Activated CD4-positive, alpha-beta memory T cell treated with anti-CD3 and anti-CD28 coated beads for 36 hours (primary cell): ENCODE measurements around the gene AKAP11. TPM values are rescaled to one million over a fixed set of nuclear protein-coding genes. Genes with fewer than 3 reads are reported as not detected.

Experiments
- CTCF ChIA-PET: fragments of 350-600 bp; sonication (Branson Sonifier 250); formaldehyde crosslinking; loops from one replicate; lab custom pipeline; 2021; ENCODE audit warnings: antibody characterized with exemption, inconsistent platforms; lab: Charles Lee
- POLR2A ChIA-PET: fragments of 350-600 bp; sonication (Branson Sonifier 250); formaldehyde crosslinking; loops from one replicate; lab custom pipeline; 2021; ENCODE audit warnings: antibody characterized with exemption; lab: Charles Lee
- DNase-seq: peaks from one replicate; pipeline ENCODE4 v3.0.0-alpha.2; 2020
- H3K27ac Mint-ChIP-seq: one replicate; pipeline ENCODE4 v1.8.0; 2021; ENCODE audit warnings: mixed read lengths
- H3K27me3 Mint-ChIP-seq: one replicate; pipeline ENCODE4 v1.8.0; 2021; ENCODE audit warnings: mixed read lengths
- H3K36me3 Mint-ChIP-seq: one replicate; pipeline ENCODE4 v1.8.0; 2021; ENCODE audit warnings: mixed read lengths
- H3K4me1 Mint-ChIP-seq: one replicate; pipeline ENCODE4 v1.8.0; 2021; ENCODE audit warnings: low read depth, mixed read lengths
- H3K4me3 Mint-ChIP-seq: one replicate; pipeline ENCODE4 v1.8.0; 2021; ENCODE audit warnings: mild to moderate bottlenecking, mixed read lengths
- H3K9me3 Mint-ChIP-seq: one replicate; pipeline ENCODE4 v1.8.0; 2021; ENCODE audit warnings: mixed read lengths
- intact Hi-C: fragments of 100-400 bp; cut with micrococcal nuclease; formaldehyde crosslinking; loops from one replicate; pipeline ENCODE4 v1.15.1; 2023
- total RNA-seq, 2 experiments: library from RNA; stranded (reverse); gene quantifications; one replicate each; pipeline ENCODE4 v1.2.3, GENCODE V29; 2021

AKAP11 gene
- total RNA-seq, 2 experiments from 2014 or later: 36.6 to 37.8 TPM

DNA sequence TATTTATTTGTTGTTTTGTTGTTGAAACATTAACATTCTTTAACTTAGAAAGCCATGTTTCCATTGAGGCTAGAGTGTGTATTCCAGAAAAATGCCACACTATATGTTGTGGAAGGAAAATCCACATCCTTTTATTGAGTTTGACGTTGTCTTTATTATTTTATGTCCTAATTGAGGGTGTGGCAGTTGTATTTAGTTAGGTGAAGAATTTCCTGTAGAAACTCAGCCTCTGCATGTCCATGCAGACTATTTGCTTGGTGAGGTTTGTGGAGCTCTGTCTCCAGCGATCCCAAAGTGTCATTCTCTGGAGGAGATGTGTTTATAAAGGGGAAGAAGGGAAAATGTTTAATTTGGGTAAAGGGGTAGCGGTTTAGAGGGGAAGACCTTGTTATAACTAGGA lies 46.6 kb downstream of the AKAP11 start:
- peaks cover 18% of the 10 kb centered on the region for H3K4me1 Mint-ChIP-seq
- CTCF ChIA-PET: interaction anchor here (1.3 to 1.4 kb wide), 2 partner anchors 9 to 16 kb away, joined by 4 to 5 read pairs; no protein-coding TSS in a partner anchor
- DNase-seq: no peak
- H3K4me3 Mint-ChIP-seq: no peak overlapping the region
- no peaks in the 10 kb centered on the region for H3K9me3 Mint-ChIP-seq
- intact Hi-C loops: no loop called here
- H3K27me3 Mint-ChIP-seq: no peaks in the 10 kb centered on the region
- no peak overlapping the region for H3K27ac Mint-ChIP-seq
- peaks cover 20% of the 10 kb centered on the region for H3K36me3 Mint-ChIP-seq
- POLR2A ChIA-PET: no interaction called here

- CTCF ChIA-PET: no interaction called here
Observed at GRCh38 chr13:42320375-42320787, 48.4 kb downstream of the AKAP11 start.

DNA sequence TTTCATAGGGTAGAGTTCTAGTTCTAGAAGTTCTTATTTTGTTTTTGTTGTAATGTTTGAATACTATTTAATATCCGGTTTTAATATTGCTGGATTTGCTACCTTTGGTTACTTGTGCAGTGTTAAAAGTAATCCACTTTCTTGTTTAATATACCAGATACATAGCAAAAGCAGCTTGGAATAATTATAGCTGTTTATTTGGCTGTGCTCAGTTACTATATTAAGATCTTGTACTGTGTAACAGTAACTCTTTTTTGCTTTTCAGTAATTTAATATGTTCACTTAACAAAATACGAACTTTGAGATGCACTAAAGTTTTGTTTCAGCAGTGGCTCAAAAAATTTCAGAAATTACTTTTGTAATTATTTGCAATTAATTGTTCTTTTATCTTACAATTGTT lies 50.9 kb downstream of the AKAP11 start:
- no peak for DNase-seq
- H3K27ac Mint-ChIP-seq: no peak overlapping the region
- H3K27me3 Mint-ChIP-seq: no peaks in the 10 kb centered on the region
- H3K4me3 Mint-ChIP-seq: no peak overlapping the region
- ChIA-PET POLR2A (no interaction called here), CTCF (no interaction called here)
- H3K4me1 Mint-ChIP-seq: peaks cover 20% of the 10 kb centered on the region
- no peaks in the 10 kb centered on the region for H3K9me3 Mint-ChIP-seq
- intact Hi-C loops: no loop called here
- H3K36me3 Mint-ChIP-seq: peaks cover 13% of the 10 kb centered on the region

More at GRCh38 chr13:42320375-42320787, 48.4 kb downstream of the AKAP11 start:
- peaks cover 18% of the 10 kb centered on the region for H3K4me1 Mint-ChIP-seq
- no peaks in the 10 kb centered on the region for H3K27me3 Mint-ChIP-seq
- H3K27ac Mint-ChIP-seq: peak overlapping the region; percentile 34
- H3K9me3 Mint-ChIP-seq: no peaks in the 10 kb centered on the region
- peaks cover 17% of the 10 kb centered on the region for H3K36me3 Mint-ChIP-seq
- no peak for DNase-seq
- intact Hi-C loops: no loop called here
- H3K4me3 Mint-ChIP-seq: no peak overlapping the region
- POLR2A ChIA-PET: no interaction called here

DNA sequence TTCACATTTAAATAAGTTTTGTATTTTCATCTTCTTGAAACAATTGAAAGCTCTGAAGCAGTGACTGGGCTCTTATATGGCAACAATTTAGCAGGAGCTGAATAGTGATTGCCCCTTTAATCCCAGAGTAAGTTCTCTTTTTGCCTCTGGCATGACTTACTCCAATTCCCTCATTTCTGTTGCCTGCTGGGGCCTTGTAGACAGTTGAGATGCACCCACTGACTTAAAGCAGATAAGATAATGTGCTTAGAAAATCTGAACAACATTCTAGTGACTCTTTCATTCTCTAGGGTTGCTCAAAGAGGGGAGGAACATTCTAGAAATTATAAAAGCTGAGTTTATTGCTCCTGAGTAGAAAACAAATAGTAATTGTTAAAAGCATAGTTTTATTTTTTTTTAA lies 52.8 kb downstream of the AKAP11 start:
- POLR2A ChIA-PET: no interaction called here
- H3K36me3 Mint-ChIP-seq: peaks cover 6% of the 10 kb centered on the region

DNA sequence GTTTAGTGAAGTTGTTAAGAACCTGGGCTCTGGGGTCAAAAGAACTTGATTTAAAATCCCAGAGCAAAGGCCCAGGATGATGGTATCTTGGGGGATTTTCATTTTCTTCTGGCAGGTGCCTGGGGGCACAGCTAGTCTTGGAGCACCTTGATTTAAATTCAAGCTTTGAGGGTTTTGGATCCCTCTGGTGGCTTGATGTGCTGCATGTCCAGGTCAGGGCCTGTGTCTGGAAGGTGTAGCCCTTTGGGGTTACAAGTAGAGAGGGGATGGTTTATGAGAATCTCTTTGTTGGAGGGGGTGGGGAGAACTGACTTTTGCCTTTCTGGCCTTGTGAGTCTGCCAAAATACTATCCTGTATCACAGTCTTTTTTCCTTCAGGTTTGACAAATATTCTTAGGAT lies 55.8 kb downstream of the AKAP11 start:
- no peaks in the 10 kb centered on the region for H3K27me3 Mint-ChIP-seq
- intact Hi-C loops: loop anchor here (2.0 to 5.0 kb wide), 2 partner anchors 50 to 65 kb away; no protein-coding TSS in a partner anchor
- H3K36me3 Mint-ChIP-seq: no peaks in the 10 kb centered on the region
- H3K9me3 Mint-ChIP-seq: no peaks in the 10 kb centered on the region
- H3K4me3 Mint-ChIP-seq: no peak overlapping the region
- POLR2A ChIA-PET: no interaction called here
- peaks cover 22% of the 10 kb centered on the region for H3K4me1 Mint-ChIP-seq
- DNase-seq: no peak
- CTCF ChIA-PET: interaction anchor here (0.7 to 1.7 kb wide), 3 partner anchors 10 to 60 kb away, joined by 3 to 4 read pairs (median 3); no protein-coding TSS in a partner anchor
- no peak overlapping the region for H3K27ac Mint-ChIP-seq

More for the DNA sequence above, 52.8 kb downstream of the AKAP11 start:
- DNase-seq: no peak
- H3K27ac Mint-ChIP-seq: no peak overlapping the region
- intact Hi-C loops: loop anchor here (5.0 kb wide), 1 partner anchor 47 kb away; no protein-coding TSS in a partner anchor
- H3K4me3 Mint-ChIP-seq: no peak overlapping the region
- H3K4me1 Mint-ChIP-seq: peaks cover 23% of the 10 kb centered on the region
- CTCF ChIA-PET: no interaction called here
- no peaks in the 10 kb centered on the region for H3K9me3 Mint-ChIP-seq
- H3K27me3 Mint-ChIP-seq: no peaks in the 10 kb centered on the region

DNA sequence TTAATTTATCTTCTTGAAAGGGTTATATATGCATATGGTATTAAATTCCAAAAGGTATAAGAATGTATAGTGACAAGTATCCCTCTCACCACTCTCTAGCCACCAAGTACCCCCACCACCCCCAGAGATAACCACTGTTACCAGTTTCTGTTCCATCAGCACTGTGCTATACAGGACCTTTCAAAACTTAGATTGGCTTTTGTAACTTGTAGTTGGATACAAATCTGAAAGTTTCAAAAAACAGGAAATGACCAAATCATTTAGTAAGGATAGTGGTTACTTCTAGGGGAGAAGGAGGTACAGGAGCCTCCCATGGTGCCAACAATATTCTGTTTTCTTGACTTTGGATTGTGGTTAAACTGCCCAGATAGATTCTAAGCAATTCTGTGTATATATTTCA lies 56.7 kb downstream of the AKAP11 start:
- no peak for DNase-seq
- intact Hi-C loops: loop anchor here (1.0 to 5.0 kb wide), 3 partner anchors 49 to 64 kb away; no protein-coding TSS in a partner anchor
- no peaks in the 10 kb centered on the region for H3K36me3 Mint-ChIP-seq
- no peaks in the 10 kb centered on the region for H3K9me3 Mint-ChIP-seq
- peak overlapping the region; percentile 60 for H3K27ac Mint-ChIP-seq
- no peak overlapping the region for H3K4me3 Mint-ChIP-seq
- CTCF ChIA-PET: interaction anchor here (0.7 to 1.7 kb wide), 2 partner anchors 11 to 19 kb away, joined by 3 to 4 read pairs; no protein-coding TSS in a partner anchor
- no peaks in the 10 kb centered on the region for H3K27me3 Mint-ChIP-seq
- peaks cover 22% of the 10 kb centered on the region for H3K4me1 Mint-ChIP-seq
- POLR2A ChIA-PET: no interaction called here

GRCh38 chr13:42329239-42329638 lies 57.3 kb downstream of the AKAP11 start:
- H3K27me3 Mint-ChIP-seq: no peaks in the 10 kb centered on the region
- H3K4me1 Mint-ChIP-seq: peaks cover 26% of the 10 kb centered on the region
- intact Hi-C loops: loop anchor here (1.0 to 5.0 kb wide), 3 partner anchors 48 to 64 kb away; no protein-coding TSS in a partner anchor
- no peaks in the 10 kb centered on the region for H3K9me3 Mint-ChIP-seq
- DNase-seq: no peak
- peak overlapping the region; percentile 64 for H3K27ac Mint-ChIP-seq
- POLR2A ChIA-PET: no interaction called here
- CTCF ChIA-PET: interaction anchor here (0.8 to 1.3 kb wide), 2 partner anchors 25 to 266 kb away, joined by 3 read pairs; no protein-coding TSS in a partner anchor
- H3K4me3 Mint-ChIP-seq: no peak overlapping the region
- no peaks in the 10 kb centered on the region for H3K36me3 Mint-ChIP-seq

GRCh38 chr13:42331009-42331408 lies 59.1 kb downstream of the AKAP11 start:
- H3K27me3 Mint-ChIP-seq: no peaks in the 10 kb centered on the region
- no peak for DNase-seq
- no peak overlapping the region for H3K4me3 Mint-ChIP-seq
- intact Hi-C loops: loop anchor here (5.0 kb wide), 2 partner anchors 246 to 266 kb away; no protein-coding TSS in a partner anchor
- peaks cover 33% of the 10 kb centered on the region for H3K4me1 Mint-ChIP-seq
- H3K36me3 Mint-ChIP-seq: no peaks in the 10 kb centered on the region
- CTCF ChIA-PET: no interaction called here
- no peaks in the 10 kb centered on the region for H3K9me3 Mint-ChIP-seq
- POLR2A ChIA-PET: interaction anchor here (0.6 kb wide), 1 partner anchor 57 kb away, joined by 4 read pairs; no protein-coding TSS in a partner anchor
- H3K27ac Mint-ChIP-seq: no peak overlapping the region

DNA sequence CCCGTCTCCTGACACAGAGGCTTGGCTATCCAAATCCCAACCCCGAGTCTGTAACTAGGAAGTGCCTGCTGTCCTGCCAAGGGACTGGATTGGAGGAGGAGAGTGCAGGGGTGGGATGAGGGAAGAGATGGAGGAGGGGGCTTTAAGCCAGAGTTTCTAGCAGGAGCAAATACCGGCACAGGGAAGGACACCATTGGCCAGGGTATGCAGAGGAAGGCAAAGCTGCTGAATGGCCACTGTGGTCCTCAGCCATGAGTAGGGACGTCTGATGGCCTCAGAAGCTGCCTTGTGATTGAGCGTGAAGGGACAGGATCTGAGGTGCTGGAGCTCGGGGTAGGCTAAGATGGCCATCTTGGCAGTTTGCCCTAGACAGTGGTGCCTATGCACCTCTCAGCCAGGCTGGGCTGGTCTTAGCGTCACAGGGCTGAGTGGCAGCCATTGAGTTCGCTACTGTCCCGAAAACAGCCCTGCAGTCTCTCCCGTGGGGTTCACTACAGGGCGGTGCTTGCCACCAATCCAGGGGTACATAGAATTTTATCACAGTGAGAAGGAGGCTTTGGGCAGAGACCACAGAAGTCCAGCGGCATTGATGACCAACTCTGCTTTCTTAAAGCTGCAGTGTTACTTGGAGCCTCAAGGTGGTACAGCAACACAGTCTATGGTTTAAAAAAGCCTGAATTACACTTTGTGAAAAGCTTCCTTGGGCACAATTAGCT lies 61.8 kb downstream of the AKAP11 start:
- H3K9me3 Mint-ChIP-seq: no peaks in the 10 kb centered on the region
- no peaks in the 10 kb centered on the region for H3K27me3 Mint-ChIP-seq
- intact Hi-C loops: loop anchor here (1.0 to 5.0 kb wide), 6 partner anchors 43 to 264 kb away; no protein-coding TSS in a partner anchor
- ChIA-PET POLR2A (interaction anchor here (1.0 to 1.5 kb wide), 2 partner anchors 62 to 68 kb away, joined by 4 read pairs; no protein-coding TSS in a partner anchor), CTCF (interaction anchor here (0.5 to 1.5 kb wide), 26 partner anchors 13 to 620 kb away, joined by 3 to 20 read pairs (median 4); no protein-coding TSS in a partner anchor)
- peak overlapping the region; percentile 64 for H3K27ac Mint-ChIP-seq
- no peaks in the 10 kb centered on the region for H3K36me3 Mint-ChIP-seq
- DNase-seq: no peak
- peaks cover 32% of the 10 kb centered on the region for H3K4me1 Mint-ChIP-seq
- no peak overlapping the region for H3K4me3 Mint-ChIP-seq

GRCh38 chr13:42334329-42334706 lies 62.4 kb downstream of the AKAP11 start:
- peaks cover 27% of the 10 kb centered on the region for H3K4me1 Mint-ChIP-seq
- CTCF ChIA-PET: interaction anchor here (0.5 to 1.5 kb wide), 26 partner anchors 12 to 620 kb away, joined by 3 to 20 read pairs (median 4); no protein-coding TSS in a partner anchor
- POLR2A ChIA-PET: interaction anchor here (1.0 to 1.5 kb wide), 2 partner anchors 61 to 68 kb away, joined by 4 read pairs; no protein-coding TSS in a partner anchor
- no peaks in the 10 kb centered on the region for H3K9me3 Mint-ChIP-seq
- no peaks in the 10 kb centered on the region for H3K27me3 Mint-ChIP-seq
- H3K27ac Mint-ChIP-seq: peak overlapping the region; percentile 64
- H3K4me3 Mint-ChIP-seq: no peak overlapping the region
- H3K36me3 Mint-ChIP-seq: no peaks in the 10 kb centered on the region
- intact Hi-C loops: loop anchor here (1.0 to 5.0 kb wide), 6 partner anchors 42 to 263 kb away; no protein-coding TSS in a partner anchor
- DNase-seq: no peak

DNA sequence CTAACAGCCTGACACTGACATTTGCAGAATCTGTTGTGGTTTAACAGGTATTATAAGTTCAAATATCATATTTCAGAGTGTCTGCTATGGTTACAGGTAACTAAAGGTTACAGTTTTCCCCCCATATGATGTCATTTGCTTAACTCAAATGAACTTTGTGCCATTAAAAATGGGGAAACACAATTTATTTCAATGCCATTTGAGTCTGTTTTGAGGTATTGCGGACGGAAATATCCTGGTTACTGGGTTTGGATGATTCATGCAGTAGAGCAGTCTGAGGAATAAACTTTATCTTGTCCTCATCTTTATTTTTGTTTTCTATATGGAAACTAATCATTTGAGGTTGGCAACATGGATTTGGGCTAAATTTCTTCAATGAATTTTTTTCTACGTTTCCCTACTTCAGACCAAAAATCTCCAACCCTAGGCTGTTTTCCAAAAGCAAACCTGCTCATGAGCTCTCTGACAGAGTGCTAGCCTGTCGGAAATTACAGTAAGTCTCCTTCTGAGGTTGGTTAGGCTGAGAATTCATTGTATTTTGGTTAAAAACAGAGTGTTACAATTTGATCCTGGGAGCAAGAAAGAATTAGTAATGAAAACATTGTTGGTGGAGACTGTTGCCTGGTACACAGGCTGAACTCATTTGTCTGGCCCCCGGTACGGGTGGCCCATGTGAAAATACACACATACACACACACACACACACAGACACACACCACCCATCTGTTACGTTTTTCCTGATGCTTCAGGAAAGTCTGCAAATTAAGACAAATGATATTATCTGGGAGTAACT lies 66.1 kb downstream of the AKAP11 start:
- no peaks in the 10 kb centered on the region for H3K27me3 Mint-ChIP-seq
- CTCF ChIA-PET: no interaction called here
- intact Hi-C loops: no loop called here
- POLR2A ChIA-PET: no interaction called here
- DNase-seq: no peak
- no peak overlapping the region for H3K27ac Mint-ChIP-seq
- H3K4me1 Mint-ChIP-seq: peaks cover 15% of the 10 kb centered on the region
- H3K36me3 Mint-ChIP-seq: no peaks in the 10 kb centered on the region
- no peak overlapping the region for H3K4me3 Mint-ChIP-seq
- H3K9me3 Mint-ChIP-seq: no peaks in the 10 kb centered on the region
